Measurements from ENCODE around the gene SIPA1L2.
A peak's percentile ranks its signal among the peaks of the same experiment; 100 is the strongest.

The SIPA1L2 gene

DNA sequence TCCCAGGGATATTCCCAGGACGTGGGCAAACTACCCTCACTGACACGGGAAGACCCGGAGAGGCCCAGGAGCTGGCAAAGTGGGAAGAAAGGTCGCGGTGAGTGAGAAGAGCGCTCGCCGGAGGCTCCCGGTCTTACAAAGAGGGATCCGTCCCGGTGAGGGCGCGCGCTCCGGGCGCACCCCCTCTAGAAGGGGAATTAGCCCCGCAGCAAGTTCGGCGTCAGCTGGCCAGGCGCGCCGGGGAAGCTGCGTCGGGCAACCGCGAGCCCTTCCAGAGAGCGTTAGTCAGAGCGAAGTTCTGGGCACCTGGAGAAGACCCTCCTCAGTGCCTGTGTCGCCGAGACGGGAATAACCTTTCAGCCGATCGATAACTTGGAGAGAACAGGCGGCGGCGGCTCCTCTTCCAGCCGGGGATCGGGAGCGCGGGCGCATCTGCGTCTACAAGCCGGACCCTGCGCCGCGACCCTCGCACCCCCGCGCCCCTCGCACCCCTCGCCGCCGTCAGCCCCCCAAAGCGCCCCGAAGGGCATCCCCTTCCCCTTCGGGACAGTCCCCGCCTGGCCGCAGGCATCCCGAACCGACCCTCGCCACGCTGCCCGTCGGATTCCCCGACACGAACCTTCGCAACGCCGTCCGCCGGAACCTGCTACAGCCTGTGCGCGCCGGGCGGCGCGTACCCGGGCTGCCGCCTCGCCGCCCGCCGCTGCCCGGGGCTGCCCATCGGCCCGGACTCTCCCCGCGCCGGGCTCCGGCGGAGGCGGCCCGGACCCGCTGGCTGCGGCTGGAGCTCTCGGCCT, 485 bp downstream of the SIPA1L2 start:
- peak overlapping the region; percentile 93 for H3K18ac ChIP-seq (ENCODE audit: low read length)
- H4K8ac ChIP-seq (ENCODE audit: low read depth, low read length), result no peak overlapping the region
- no CpG with 5 or more reads among the region's 96 CpGs for WGBS, 2 donors (ENCODE audit: extremely low coverage in 2 of 2, insufficient read length in 2 of 2, insufficient replicate concordance in 1 of 2)
- peak overlapping the region; percentile 22 for H2AK5ac ChIP-seq (ENCODE audit: low read depth, low read length)
- H2BK120ac ChIP-seq (ENCODE audit: low read depth, low read length), result no peak overlapping the region
- peaks cover 4 to 22% of the 10 kb centered on the region in 2 donors for H3K4me1 ChIP-seq (ENCODE audit: control insufficient read depth in 2 of 2, insufficient read depth in 1 of 2, low read depth in 1 of 2, low read length in 2 of 2)
- H3K9me3 ChIP-seq (replicated peaks in 1 of 2; ENCODE audit: control insufficient read depth in 2 of 2, insufficient read depth in 1 of 2, low read depth in 1 of 2, low read length in 2 of 2), result no peaks in the 10 kb centered on the region
- H3K9ac ChIP-seq (ENCODE audit: low read depth, low read length, poor library complexity), result peak overlapping the region; percentile 91
- H2BK5ac ChIP-seq (ENCODE audit: low read length), result no peak overlapping the region
- H3K36me3 ChIP-seq (replicated peaks in 1 of 2; ENCODE audit: control insufficient read depth in 2 of 2, insufficient read depth in 2 of 2, low read length in 2 of 2), result peaks cover 0 to 19% of the 10 kb centered on the region in 2 donors
- no peak overlapping the region for H3K27ac ChIP-seq (replicated peaks; ENCODE audit: low read length)
- H3K27me3 ChIP-seq (ENCODE audit: control insufficient read depth in 3 of 3, insufficient read depth in 3 of 3, low read depth in 1 of 3, low read length in 3 of 3), result no peaks in the 10 kb centered on the region
- H3K79me1 ChIP-seq (ENCODE audit: low read depth, low read length), result no peaks in the 10 kb centered on the region
- no peak for DNase-seq (ENCODE audit: low spot score)
- no peak overlapping the region for H4K91ac ChIP-seq (ENCODE audit: low read depth, low read length, poor library complexity)
- H2BK12ac ChIP-seq (ENCODE audit: low read length), result no peak overlapping the region
- peak overlapping the region; percentile 85 for H2AFZ ChIP-seq (ENCODE audit: low read length)
- peak overlapping the region; percentile 89 to 94 for H3K4me3 ChIP-seq (ENCODE audit: low read length in 2 of 2)
- no peak overlapping the region for H3K4ac ChIP-seq (ENCODE audit: low read length)
- peak overlapping the region; percentile 37 for H3K23ac ChIP-seq (ENCODE audit: low read depth, low read length, poor library complexity)
- H3K14ac ChIP-seq (ENCODE audit: low read length), result peak overlapping the region; percentile 43
- no peak overlapping the region for H2BK15ac ChIP-seq (ENCODE audit: low read length)
- peak overlapping the region; percentile 72 for H3K4me2 ChIP-seq (ENCODE audit: insufficient read depth, low read length, poor library complexity, severe bottlenecking)

GRCh38 chr1:232628335-232629249, 1.3 kb downstream of the SIPA1L2 start:
- Histone ChIP-seq H3K18ac (ENCODE audit: low read length) (no peak overlapping the region), H3K27me3 (ENCODE audit: control insufficient read depth in 3 of 3, insufficient read depth in 3 of 3, low read depth in 1 of 3, low read length in 3 of 3) (no peaks in the 10 kb centered on the region), H2AK5ac (ENCODE audit: low read depth, low read length) (no peak overlapping the region), H2BK5ac (ENCODE audit: low read length) (no peak overlapping the region), H4K91ac (ENCODE audit: low read depth, low read length, poor library complexity) (no peak overlapping the region), H4K8ac (ENCODE audit: low read depth, low read length) (no peak overlapping the region), H3K36me3 (replicated peaks in 1 of 2; ENCODE audit: control insufficient read depth in 2 of 2, insufficient read depth in 2 of 2, low read length in 2 of 2) (peaks cover 0 to 20% of the 10 kb centered on the region in 2 donors), H2BK120ac (ENCODE audit: low read depth, low read length) (no peak overlapping the region), H3K23ac (ENCODE audit: low read depth, low read length, poor library complexity) (no peak overlapping the region), H2BK15ac (ENCODE audit: low read length) (no peak overlapping the region), H3K9me3 (replicated peaks in 1 of 2; ENCODE audit: control insufficient read depth in 2 of 2, insufficient read depth in 1 of 2, low read depth in 1 of 2, low read length in 2 of 2) (peaks cover 0 to 4% of the 10 kb centered on the region in 2 donors), H3K4me1 (ENCODE audit: control insufficient read depth in 2 of 2, insufficient read depth in 1 of 2, low read depth in 1 of 2, low read length in 2 of 2) (peaks cover 4 to 22% of the 10 kb centered on the region in 2 donors), H3K4ac (ENCODE audit: low read length) (no peak overlapping the region), H3K9ac (ENCODE audit: low read depth, low read length, poor library complexity) (no peak overlapping the region), H3K4me3 (ENCODE audit: low read length in 2 of 2) (peak overlapping the region; percentile 89 to 94), H3K79me1 (ENCODE audit: low read depth, low read length) (no peaks in the 10 kb centered on the region), H2AFZ (ENCODE audit: low read length) (peak overlapping the region; percentile 85), H3K27ac (replicated peaks; ENCODE audit: low read length) (no peak overlapping the region), H3K4me2 (ENCODE audit: insufficient read depth, low read length, poor library complexity, severe bottlenecking) (peak overlapping the region; percentile 72), H3K14ac (ENCODE audit: low read length) (no peak overlapping the region), H2BK12ac (ENCODE audit: low read length) (no peak overlapping the region)
- no peak for DNase-seq (ENCODE audit: low spot score)
- WGBS, 2 donors (ENCODE audit: extremely low coverage in 2 of 2, insufficient read length in 2 of 2, insufficient replicate concordance in 1 of 2), result no CpG with 5 or more reads among the region's 13 CpGs

DNA sequence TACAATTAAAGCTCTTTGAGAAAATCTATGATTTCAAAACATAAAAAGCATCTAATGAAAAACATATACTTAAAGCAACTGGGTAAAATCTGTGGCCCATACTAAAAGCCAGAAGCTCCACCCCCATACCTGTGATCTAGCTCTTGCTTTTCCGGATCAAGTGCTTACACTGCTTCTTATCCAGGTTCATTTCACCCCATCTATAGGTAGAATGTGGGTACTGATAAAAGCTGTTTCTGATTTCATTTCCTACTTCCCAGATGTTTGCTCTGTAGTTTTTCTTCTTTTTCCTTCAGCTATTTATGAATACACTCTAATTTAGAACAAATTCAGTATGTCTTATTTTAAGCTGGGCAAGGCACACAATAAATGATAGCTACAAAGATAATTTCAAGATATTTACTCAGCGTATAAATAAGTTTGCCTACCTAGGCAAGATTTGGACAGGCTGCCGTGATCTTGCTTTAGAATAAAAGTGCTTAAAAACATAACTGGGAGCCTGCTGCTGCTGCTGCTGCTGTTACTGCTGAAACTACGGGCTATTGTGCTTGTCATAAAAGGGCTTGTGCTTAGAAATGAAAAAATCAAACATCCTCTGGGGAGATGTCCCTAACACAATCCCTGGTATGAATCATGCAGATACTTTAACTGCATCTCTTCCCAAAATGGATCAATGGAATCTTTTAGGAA, 2.1 kb downstream of the SIPA1L2 start:
- H2BK15ac ChIP-seq (ENCODE audit: low read length), result no peak overlapping the region
- DNase-seq (ENCODE audit: low spot score), result no peak
- no peak overlapping the region for H4K91ac ChIP-seq (ENCODE audit: low read depth, low read length, poor library complexity)
- H3K9ac ChIP-seq (ENCODE audit: low read depth, low read length, poor library complexity), result no peak overlapping the region
- H3K23ac ChIP-seq (ENCODE audit: low read depth, low read length, poor library complexity), result no peak overlapping the region
- H3K36me3 ChIP-seq (replicated peaks in 1 of 2; ENCODE audit: control insufficient read depth in 2 of 2, insufficient read depth in 2 of 2, low read length in 2 of 2), result peaks cover 0 to 26% of the 10 kb centered on the region in 2 donors
- no peak overlapping the region for H2BK12ac ChIP-seq (ENCODE audit: low read length)
- no peak overlapping the region for H2BK120ac ChIP-seq (ENCODE audit: low read depth, low read length)
- H2AK5ac ChIP-seq (ENCODE audit: low read depth, low read length), result no peak overlapping the region
- no CpG with 5 or more reads among the region's 4 CpGs for WGBS, 2 donors (ENCODE audit: extremely low coverage in 2 of 2, insufficient read length in 2 of 2, insufficient replicate concordance in 1 of 2)
- H3K9me3 ChIP-seq (replicated peaks in 1 of 2; ENCODE audit: control insufficient read depth in 2 of 2, insufficient read depth in 1 of 2, low read depth in 1 of 2, low read length in 2 of 2), result peaks cover 0 to 6% of the 10 kb centered on the region in 2 donors
- no peaks in the 10 kb centered on the region for H3K79me1 ChIP-seq (ENCODE audit: low read depth, low read length)
- H3K27ac ChIP-seq (replicated peaks; ENCODE audit: low read length), result no peak overlapping the region
- no peak overlapping the region for H3K14ac ChIP-seq (ENCODE audit: low read length)
- peak overlapping the region in 1 of 2 donors; percentile 89 for H3K4me3 ChIP-seq (ENCODE audit: low read length in 2 of 2)
- no peak overlapping the region for H4K8ac ChIP-seq (ENCODE audit: low read depth, low read length)
- no peaks in the 10 kb centered on the region for H3K27me3 ChIP-seq (ENCODE audit: control insufficient read depth in 3 of 3, insufficient read depth in 3 of 3, low read depth in 1 of 3, low read length in 3 of 3)
- H3K4ac ChIP-seq (ENCODE audit: low read length), result no peak overlapping the region
- H3K4me2 ChIP-seq (ENCODE audit: insufficient read depth, low read length, poor library complexity, severe bottlenecking), result no peak overlapping the region
- H2BK5ac ChIP-seq (ENCODE audit: low read length), result no peak overlapping the region
- no peak overlapping the region for H2AFZ ChIP-seq (ENCODE audit: low read length)
- H3K18ac ChIP-seq (ENCODE audit: low read length), result no peak overlapping the region
- H3K4me1 ChIP-seq (ENCODE audit: control insufficient read depth in 2 of 2, insufficient read depth in 1 of 2, low read depth in 1 of 2, low read length in 2 of 2), result peaks cover 6 to 22% of the 10 kb centered on the region in 2 donors

Data from neuronal stem cell (in vitro differentiated cells).